Memory B cell (primary cell): ENCODE results near the gene PTPRN2.

Experiments
- ATAC-seq: fragments of 150-1000 bp; cut with Tn5 transposase; 2 replicates; pipeline ENCODE4 v1.10.0; 2021; ENCODE audit warnings: low read depth, mild to moderate bottlenecking, moderate library complexity
- DNase-seq, 2 donors: peaks; one replicate each; pipeline ENCODE4 v3.0.0; 2022; ENCODE audit warnings: low spot score in 2 of 2
- H3K27ac Mint-ChIP-seq: one replicate; pipeline ENCODE4 v1.8.0; 2022; ENCODE audit warnings: mild to moderate bottlenecking, moderate library complexity, mixed read lengths
- H3K27me3 Mint-ChIP-seq: one replicate; pipeline ENCODE4 v1.8.0; 2022; ENCODE audit warnings: mixed read lengths
- H3K36me3 Mint-ChIP-seq: one replicate; pipeline ENCODE4 v1.8.0; 2022; ENCODE audit warnings: mild to moderate bottlenecking, mixed read lengths
- H3K4me1 Mint-ChIP-seq: one replicate; pipeline ENCODE4 v1.8.0; 2022; ENCODE audit warnings: mixed read lengths
- H3K4me3 Mint-ChIP-seq: one replicate; pipeline ENCODE4 v1.8.0; 2022; ENCODE audit warnings: mild to moderate bottlenecking, moderate library complexity, mixed read lengths
- H3K9me3 Mint-ChIP-seq: one replicate; pipeline ENCODE4 v1.8.0; 2022; ENCODE audit warnings: mixed read lengths

The PTPRN2 gene

GRCh38 chr7:157719705-157720655 is 867.6 kb downstream of the PTPRN2 start:
- no peak overlapping the region for H3K27ac Mint-ChIP-seq
- ATAC-seq (no peak), DNase-seq (no peak)
- no peaks in the 10 kb centered on the region for H3K9me3 Mint-ChIP-seq
- H3K36me3 Mint-ChIP-seq, result no peaks in the 10 kb centered on the region
- no peak overlapping the region for H3K4me3 Mint-ChIP-seq
- H3K27me3 Mint-ChIP-seq, result no peaks in the 10 kb centered on the region
- H3K4me1 Mint-ChIP-seq, result no peaks in the 10 kb centered on the region

- no peak for ATAC-seq
- Mint-ChIP-seq H3K27me3 (no peaks in the 10 kb centered on the region), H3K9me3 (no peaks in the 10 kb centered on the region), H3K4me1 (no peaks in the 10 kb centered on the region), H3K4me3 (no peak overlapping the region), H3K27ac (no peak overlapping the region), H3K36me3 (no peaks in the 10 kb centered on the region)
- DNase-seq, result no peak
These were observed 868.5 kb downstream of the PTPRN2 start for GRCh38 chr7:157719008-157719682.

DNA sequence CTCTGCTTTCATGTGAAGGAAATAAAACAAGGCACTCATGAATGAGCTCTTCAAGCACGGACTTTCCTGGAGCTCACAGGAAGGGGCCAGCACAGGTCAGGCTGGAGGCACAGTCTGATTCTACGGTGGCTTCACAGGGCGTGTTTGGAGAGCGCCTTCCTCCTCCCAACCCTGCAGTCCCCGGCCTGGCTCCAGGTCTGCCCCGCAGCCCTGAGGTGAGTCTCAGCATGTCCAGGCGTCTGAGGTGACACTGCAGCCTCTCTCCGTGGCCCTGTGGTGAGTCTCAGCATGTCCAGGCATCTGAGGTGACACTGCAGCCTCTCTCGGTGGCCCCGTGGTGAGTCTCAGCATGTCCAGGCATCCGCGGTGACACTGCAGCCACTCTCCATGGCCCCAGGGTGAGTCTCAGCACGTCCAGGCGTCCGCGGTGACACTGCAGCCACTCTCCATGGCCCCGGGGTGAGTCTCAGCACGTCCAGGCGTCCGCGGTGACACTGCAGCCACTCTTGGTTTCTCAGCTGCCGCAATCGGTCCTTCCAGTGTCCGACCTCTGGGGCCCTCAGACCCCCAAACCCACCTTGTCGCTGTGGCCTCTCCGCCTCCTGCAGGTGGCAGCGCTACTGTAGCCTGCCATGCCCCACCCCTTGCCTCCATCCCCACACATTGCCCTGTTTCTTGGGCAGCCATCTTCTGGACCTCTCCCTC is 869.2 kb downstream of the PTPRN2 start:
- no peak overlapping the region for H3K27ac Mint-ChIP-seq
- DNase-seq (no peak), ATAC-seq (no peak)
- no peaks in the 10 kb centered on the region for H3K27me3 Mint-ChIP-seq
- H3K36me3 Mint-ChIP-seq, result no peaks in the 10 kb centered on the region
- no peaks in the 10 kb centered on the region for H3K4me1 Mint-ChIP-seq
- H3K9me3 Mint-ChIP-seq, result no peaks in the 10 kb centered on the region
- no peak overlapping the region for H3K4me3 Mint-ChIP-seq

- H3K4me1 Mint-ChIP-seq, result no peaks in the 10 kb centered on the region
These were observed 870.1 kb downstream of the PTPRN2 start for GRCh38 chr7:157717211-157718174.

DNA sequence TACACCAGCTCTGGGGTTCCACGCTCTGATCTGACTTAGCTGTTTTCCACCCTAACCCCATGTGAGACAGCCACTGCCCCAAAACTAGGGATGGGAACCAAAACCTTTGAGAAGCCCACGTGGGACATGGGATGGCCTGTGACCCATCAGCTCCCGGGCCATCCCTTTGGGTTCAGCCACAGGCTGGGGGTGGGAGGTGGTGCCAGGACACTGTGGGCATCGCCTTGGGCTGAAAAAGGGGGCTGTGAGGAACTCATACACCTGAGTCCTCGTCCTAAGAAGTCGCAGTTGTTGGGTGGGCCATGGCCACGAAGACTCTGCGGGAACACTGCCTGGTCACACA is 871.7 kb downstream of the PTPRN2 start:
- DNase-seq (no peak), ATAC-seq (no peak)
- H3K27ac Mint-ChIP-seq, result no peak overlapping the region
- H3K4me3 Mint-ChIP-seq, result no peak overlapping the region
- no peaks in the 10 kb centered on the region for H3K36me3 Mint-ChIP-seq
- no peaks in the 10 kb centered on the region for H3K9me3 Mint-ChIP-seq
- no peaks in the 10 kb centered on the region for H3K4me1 Mint-ChIP-seq
- H3K27me3 Mint-ChIP-seq, result no peaks in the 10 kb centered on the region

More at GRCh38 chr7:157717211-157718174, 870.1 kb downstream of the PTPRN2 start:
- no peak for ATAC-seq
- Mint-ChIP-seq H3K9me3 (no peaks in the 10 kb centered on the region), H3K36me3 (no peaks in the 10 kb centered on the region), H3K27me3 (no peaks in the 10 kb centered on the region), H3K4me3 (no peak overlapping the region), H3K27ac (no peak overlapping the region)
- no peak for DNase-seq

GRCh38 chr7:157715071-157715937 is 872.3 kb downstream of the PTPRN2 start:
- no peak overlapping the region for H3K4me3 Mint-ChIP-seq
- H3K4me1 Mint-ChIP-seq, result no peaks in the 10 kb centered on the region
- no peaks in the 10 kb centered on the region for H3K9me3 Mint-ChIP-seq
- no peak overlapping the region for H3K27ac Mint-ChIP-seq
- no peaks in the 10 kb centered on the region for H3K36me3 Mint-ChIP-seq
- H3K27me3 Mint-ChIP-seq, result no peaks in the 10 kb centered on the region
- ATAC-seq, result no peak
- no peak for DNase-seq

DNA sequence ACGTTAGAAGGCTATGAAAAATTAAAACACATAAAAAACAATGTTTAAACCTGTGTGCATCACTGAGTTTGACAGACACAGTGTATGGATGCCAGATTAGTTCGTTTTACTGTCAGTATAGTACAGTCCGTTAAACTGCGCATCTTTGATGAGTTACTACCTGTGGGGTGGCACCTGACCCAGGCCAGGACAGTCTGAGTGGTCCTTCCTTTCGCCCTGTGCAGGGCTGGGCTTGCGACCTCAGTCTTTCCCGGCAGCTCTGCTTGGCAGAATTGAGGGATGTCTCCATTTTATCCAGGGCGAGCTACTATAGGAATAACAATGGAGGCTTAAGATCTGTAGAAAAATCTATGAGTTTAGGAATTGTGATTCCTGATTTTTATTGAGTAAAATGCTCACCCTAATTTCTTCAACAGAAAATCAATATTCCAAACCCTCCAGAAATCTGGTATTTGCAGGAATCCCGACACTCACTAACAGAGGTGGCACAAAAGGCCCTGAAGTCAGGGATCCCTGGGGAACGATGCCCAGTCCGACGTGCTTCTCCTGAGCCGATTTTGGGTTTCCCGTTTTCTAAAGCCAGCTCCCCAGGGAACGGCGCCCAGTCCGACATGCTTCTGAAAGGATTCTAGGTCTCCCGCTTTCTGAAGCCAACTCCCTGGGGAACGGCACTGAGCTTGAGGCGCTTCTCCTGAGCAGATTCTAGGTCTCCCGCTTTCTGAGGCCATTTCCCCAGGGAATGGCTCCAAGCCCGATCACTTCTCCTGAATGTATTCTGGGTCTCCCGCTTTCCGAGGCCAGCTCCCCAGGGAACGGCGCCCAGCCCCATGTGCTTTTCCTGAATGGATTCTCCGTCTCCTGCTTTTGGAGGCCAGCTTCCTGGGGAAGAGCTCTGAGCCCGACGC is 873.2 kb downstream of the PTPRN2 start:
- Mint-ChIP-seq H3K36me3 (no peaks in the 10 kb centered on the region), H3K4me1 (no peaks in the 10 kb centered on the region), H3K27ac (no peak overlapping the region), H3K9me3 (no peaks in the 10 kb centered on the region), H3K27me3 (no peaks in the 10 kb centered on the region), H3K4me3 (no peak overlapping the region)
- ATAC-seq (no peak), DNase-seq (no peak)

GRCh38 chr7:157713591-157713990 is 874.0 kb downstream of the PTPRN2 start:
- H3K27me3 Mint-ChIP-seq, result no peaks in the 10 kb centered on the region
- H3K4me3 Mint-ChIP-seq, result no peak overlapping the region
- DNase-seq (no peak), ATAC-seq (no peak)
- H3K36me3 Mint-ChIP-seq, result no peaks in the 10 kb centered on the region
- H3K9me3 Mint-ChIP-seq, result no peaks in the 10 kb centered on the region
- H3K27ac Mint-ChIP-seq, result no peak overlapping the region
- no peaks in the 10 kb centered on the region for H3K4me1 Mint-ChIP-seq

DNA sequence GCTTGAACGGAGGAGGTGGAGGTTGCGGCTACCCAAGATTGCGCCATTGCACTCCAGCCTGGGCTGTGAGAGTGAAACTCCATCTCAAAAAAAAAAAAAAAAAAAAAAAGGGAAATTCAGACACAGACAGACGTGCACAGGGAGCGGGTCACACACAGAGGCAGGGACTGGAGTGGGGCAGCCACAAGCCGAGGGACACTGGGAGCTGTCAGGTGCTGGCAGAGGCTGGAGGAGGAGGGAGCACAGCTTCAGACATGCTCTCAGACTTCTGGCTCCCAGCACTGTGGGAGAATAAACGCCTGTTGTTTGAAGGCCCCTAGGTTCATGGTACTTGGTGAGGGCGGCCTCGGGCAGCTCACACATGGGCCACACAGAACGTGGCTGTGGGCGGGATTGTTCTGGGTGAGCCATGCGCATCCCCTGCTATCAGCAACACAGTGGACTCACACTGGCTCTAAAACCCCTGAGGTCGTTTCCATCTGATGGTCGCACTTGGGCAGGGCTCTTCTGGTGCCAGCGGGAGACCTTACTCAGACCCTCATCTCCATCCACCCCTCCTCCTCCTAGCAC is 874.9 kb downstream of the PTPRN2 start:
- Mint-ChIP-seq H3K4me3 (no peak overlapping the region), H3K4me1 (no peaks in the 10 kb centered on the region), H3K27me3 (peaks cover 2% of the 10 kb centered on the region), H3K36me3 (no peaks in the 10 kb centered on the region), H3K9me3 (no peaks in the 10 kb centered on the region), H3K27ac (no peak overlapping the region)
- DNase-seq, result no peak
- no peak for ATAC-seq

DNA sequence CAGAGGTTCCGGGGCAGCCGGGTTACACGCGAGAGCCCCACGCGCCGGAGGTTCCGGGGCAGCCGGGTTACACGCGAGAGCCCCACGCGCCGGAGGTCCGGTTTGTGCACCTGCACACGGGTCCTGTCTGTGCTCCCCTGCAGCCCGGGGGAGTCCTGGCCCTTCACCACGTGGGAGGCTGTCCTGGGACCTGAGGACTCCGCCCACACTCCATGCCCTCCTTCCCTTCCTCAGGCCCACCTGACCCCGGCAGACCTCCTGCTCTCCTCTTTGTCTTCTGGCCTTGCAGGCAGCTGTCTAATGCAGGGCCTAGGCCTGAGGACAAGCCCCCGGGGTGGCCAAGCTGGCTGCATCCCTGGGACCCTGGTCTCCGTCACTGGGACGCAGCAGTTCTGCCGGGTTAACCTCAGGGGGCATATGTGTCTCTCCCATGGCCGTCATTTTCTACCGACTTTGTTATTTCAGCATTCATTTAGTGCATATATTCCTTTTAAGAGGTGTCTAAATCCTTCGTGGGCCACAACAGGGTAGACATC is 876.2 kb downstream of the PTPRN2 start:
- no peak overlapping the region for H3K4me3 Mint-ChIP-seq
- no peak for DNase-seq
- H3K9me3 Mint-ChIP-seq, result no peaks in the 10 kb centered on the region
- H3K4me1 Mint-ChIP-seq, result no peaks in the 10 kb centered on the region
- no peak for ATAC-seq
- no peak overlapping the region for H3K27ac Mint-ChIP-seq
- H3K36me3 Mint-ChIP-seq, result no peaks in the 10 kb centered on the region
- H3K27me3 Mint-ChIP-seq, result peaks cover 5% of the 10 kb centered on the region

DNA sequence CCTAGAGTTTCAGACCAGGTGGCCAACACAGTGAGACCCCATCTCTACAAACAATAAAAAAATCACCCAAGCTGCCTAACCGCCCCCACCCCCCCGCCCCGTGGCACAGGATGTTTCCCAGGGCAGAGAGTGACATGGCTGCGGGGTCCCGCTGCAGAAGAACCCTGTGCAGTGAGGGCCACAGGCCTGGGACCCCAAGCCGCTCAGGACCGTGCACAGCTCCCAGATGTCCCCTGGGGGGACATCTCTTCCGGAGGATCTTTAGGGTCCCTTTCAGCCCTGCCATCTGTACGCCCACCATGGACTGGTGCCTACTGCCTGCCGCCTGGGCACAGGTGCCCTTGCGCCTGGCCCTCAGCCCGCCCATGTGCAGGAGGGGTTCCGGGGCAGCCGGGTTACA is 877.2 kb downstream of the PTPRN2 start:
- H3K36me3 Mint-ChIP-seq, result no peaks in the 10 kb centered on the region
- no peak overlapping the region for H3K4me3 Mint-ChIP-seq
- DNase-seq (no peak), ATAC-seq (no peak)
- H3K27me3 Mint-ChIP-seq, result peaks cover 5% of the 10 kb centered on the region
- H3K4me1 Mint-ChIP-seq, result no peaks in the 10 kb centered on the region
- H3K9me3 Mint-ChIP-seq, result no peaks in the 10 kb centered on the region
- H3K27ac Mint-ChIP-seq, result no peak overlapping the region
